Lower lobe of right lung (tissue), 2 donors: ENCODE data around the gene HDAC6. TPM values are rescaled to one million over a fixed set of nuclear protein-coding genes. Genes with fewer than 3 reads are reported as not detected.

ENCODE experiments used
- ATAC-seq, 2 donors: fragments of 200-7000 bp; cut with Tn5 transposase; one replicate each; pipeline ENCODE4 v1.9.1; 2020 to 2022; ENCODE audit warnings: mild to moderate bottlenecking in 2 of 2, moderate library complexity in 2 of 2
- DNase-seq: peaks from one replicate; pipeline ENCODE4 v3.0.0-alpha.2; 2020
- H3K27ac ChIP-seq: fragments of 200-600 bp; one replicate; pipeline ENCODE4 v1.8.0; 2022
- H3K27me3 ChIP-seq: fragments of 200-600 bp; one replicate; pipeline ENCODE4 v1.8.0; 2022; ENCODE audit warnings: low read depth
- H3K36me3 ChIP-seq: fragments of 200-600 bp; one replicate; pipeline ENCODE4 v1.8.0; 2022; ENCODE audit warnings: mild to moderate bottlenecking
- H3K4me1 ChIP-seq: fragments of 200-600 bp; one replicate; pipeline ENCODE4 v1.8.0; 2022
- H3K4me3 ChIP-seq: fragments of 200-600 bp; one replicate; pipeline ENCODE4 v1.8.0; 2022; ENCODE audit warnings: mild to moderate bottlenecking
- H3K9me3 ChIP-seq: fragments of 200-600 bp; one replicate; pipeline ENCODE4 v1.8.0; 2022
- CTCF ChIP-seq: fragments of 200-600 bp; IDR thresholded peaks from one replicate; pipeline ENCODE4 v1.8.0; 2022; ENCODE audit warnings: antibody characterized with exemption, mild to moderate bottlenecking
- intact Hi-C: fragments of 100-400 bp; cut with DNase I; formaldehyde crosslinking; loops from one replicate; pipeline ENCODE4 v1.11.0; 2022
- total RNA-seq: library from RNA; stranded (reverse); fragmentation: NEBNext Ultra II Directional; extraction: Animal tissue kit (Norgen Biotek cat#: 25700); gene quantifications from one replicate; pipeline ENCODE4 v1.2.1, GENCODE V29; 2021
- donor health status: DM: no; HTN: yes; CAD: no; lungs with severe emphysema.

The HDAC6 gene
- total RNA-seq, 1 donor from 2014 or later, result 96.1 TPM

- no peaks in the 10 kb centered on the region for H3K9me3 ChIP-seq
- ATAC-seq (no peak), DNase-seq (no peak)
- no peak for TF ChIP-seq CTCF
- intact Hi-C loops, result no loop called here
- no peak overlapping the region for H3K27ac ChIP-seq
- H3K27me3 ChIP-seq, result no peaks in the 10 kb centered on the region
- H3K4me1 ChIP-seq, result no peaks in the 10 kb centered on the region
- H3K36me3 ChIP-seq, result no peaks in the 10 kb centered on the region
- no peak overlapping the region for H3K4me3 ChIP-seq
These were observed 19.7 kb upstream of the HDAC6 start for GRCh38 chrX:48782216-48782615.

GRCh38 chrX:48782795-48783194 is 19.1 kb upstream of the HDAC6 start:
- H3K27me3 ChIP-seq, result no peaks in the 10 kb centered on the region
- intact Hi-C loops, result no loop called here
- no peaks in the 10 kb centered on the region for H3K36me3 ChIP-seq
- H3K4me1 ChIP-seq, result no peaks in the 10 kb centered on the region
- H3K4me3 ChIP-seq, result no peak overlapping the region
- DNase-seq (no peak), ATAC-seq (no peak)
- no peaks in the 10 kb centered on the region for H3K9me3 ChIP-seq
- TF ChIP-seq CTCF, result no peak
- no peak overlapping the region for H3K27ac ChIP-seq

- Histone ChIP-seq H3K9me3 (no peaks in the 10 kb centered on the region), H3K27me3 (no peaks in the 10 kb centered on the region), H3K4me3 (no peak overlapping the region), H3K27ac (no peak overlapping the region), H3K36me3 (no peaks in the 10 kb centered on the region), H3K4me1 (no peaks in the 10 kb centered on the region)
- DNase-seq (no peak), ATAC-seq (no peak)
- intact Hi-C loops, result no loop called here
- TF ChIP-seq CTCF, result no peak
These were observed 17.1 kb upstream of the HDAC6 start for GRCh38 chrX:48784726-48785125.

GRCh38 chrX:48785186-48785539 is 16.7 kb upstream of the HDAC6 start:
- H3K27me3 ChIP-seq, result no peaks in the 10 kb centered on the region
- intact Hi-C loops, result no loop called here
- no peaks in the 10 kb centered on the region for H3K9me3 ChIP-seq
- ATAC-seq, result no peak
- H3K4me3 ChIP-seq, result no peak overlapping the region
- no peak for DNase-seq
- H3K4me1 ChIP-seq, result no peaks in the 10 kb centered on the region
- H3K27ac ChIP-seq, result no peak overlapping the region
- no peak for TF ChIP-seq CTCF
- no peaks in the 10 kb centered on the region for H3K36me3 ChIP-seq

- DNase-seq (no peak), ATAC-seq (no peak)
- Histone ChIP-seq H3K27ac (no peak overlapping the region), H3K4me3 (no peak overlapping the region), H3K27me3 (no peaks in the 10 kb centered on the region), H3K9me3 (no peaks in the 10 kb centered on the region), H3K4me1 (no peaks in the 10 kb centered on the region), H3K36me3 (no peaks in the 10 kb centered on the region)
- TF ChIP-seq CTCF, result no peak
- intact Hi-C loops, result no loop called here
These were observed 16.2 kb upstream of the HDAC6 start for GRCh38 chrX:48785540-48786214.

- Histone ChIP-seq H3K9me3 (no peaks in the 10 kb centered on the region), H3K27me3 (no peaks in the 10 kb centered on the region), H3K27ac (no peak within 1 kb of the TSS), H3K4me1 (no peaks in the 10 kb centered on the region), H3K36me3 (no peaks in the 10 kb centered on the region), H3K4me3 (no peak within 1 kb of the TSS)
- no peak for DNase-seq
- intact Hi-C loops, result no loop called here
- no peak for ATAC-seq
- no peak for TF ChIP-seq CTCF
These were observed 15.5 kb upstream of the HDAC6 start, which contains the start of gene GATA1 for GRCh38 chrX:48786341-48786800. TSS of gene GATA1 (plus strand) at chrX:48786590. CDS start at chrX:48791110, 4,520 bp downstream.
